BE2C (cell line): ENCODE measurements around the gene NREP.

Source experiments
- DNase-seq: peaks from one replicate; pipeline ENCODE4 v3.0.0-alpha.2; 2020
- H3K27me3 ChIP-seq: fragments of 250-450 bp; sonication (Bioruptor Pico); 2 replicates; pipeline ENCODE4 v1.5.1; 2020; ENCODE audit warnings: mild to moderate bottlenecking
- H3K36me3 ChIP-seq: fragments of 250-450 bp; sonication (Bioruptor Pico); 2 replicates; pipeline ENCODE4 v1.5.1; 2020; ENCODE audit warnings: mild to moderate bottlenecking
- H3K4me1 ChIP-seq: fragments of 250-450 bp; sonication (Bioruptor Pico); 2 replicates; pipeline ENCODE4 v1.5.1; 2020
- H3K4me3 ChIP-seq: 2 replicates; pipeline ENCODE4 v1.5.1; 2011; ENCODE audit warnings: low read depth, low read length
- H3K9me3 ChIP-seq: fragments of 250-450 bp; sonication (Bioruptor Pico); 2 replicates; pipeline ENCODE4 v1.5.1; 2020
- CTCF ChIP-seq: IDR thresholded peaks from 2 replicates; pipeline ENCODE4 v1.5.1; 2012; ENCODE audit warnings: mild to moderate bottlenecking, low read depth, low read length

The NREP gene

DNA sequence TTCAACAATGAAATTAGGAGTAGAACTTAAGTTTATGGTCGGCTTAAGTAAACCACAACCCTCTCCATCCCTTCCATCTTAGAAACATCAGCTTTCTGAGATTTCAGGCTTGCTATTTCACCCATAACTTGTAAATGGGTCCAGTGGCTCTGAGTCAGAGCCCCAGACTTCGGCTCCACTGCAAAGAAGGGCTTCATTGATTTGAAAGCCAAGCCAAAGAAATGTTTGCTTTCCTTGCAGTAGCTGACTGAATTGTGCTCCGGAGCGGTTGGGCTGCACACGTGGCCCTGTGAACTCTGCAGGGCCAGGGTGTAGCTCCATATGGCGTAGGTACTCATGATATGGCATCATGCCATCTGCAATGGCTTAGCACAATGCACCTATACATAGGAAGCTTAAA lies 57.0 kb downstream of the NREP start:
- no peak for TF ChIP-seq CTCF
- Histone ChIP-seq H3K27me3 (no peaks in the 10 kb centered on the region), H3K4me3 (no peak overlapping the region), H3K4me1 (no peaks in the 10 kb centered on the region), H3K36me3 (no peaks in the 10 kb centered on the region), H3K9me3 (no peaks in the 10 kb centered on the region)
- no peak for DNase-seq

DNA sequence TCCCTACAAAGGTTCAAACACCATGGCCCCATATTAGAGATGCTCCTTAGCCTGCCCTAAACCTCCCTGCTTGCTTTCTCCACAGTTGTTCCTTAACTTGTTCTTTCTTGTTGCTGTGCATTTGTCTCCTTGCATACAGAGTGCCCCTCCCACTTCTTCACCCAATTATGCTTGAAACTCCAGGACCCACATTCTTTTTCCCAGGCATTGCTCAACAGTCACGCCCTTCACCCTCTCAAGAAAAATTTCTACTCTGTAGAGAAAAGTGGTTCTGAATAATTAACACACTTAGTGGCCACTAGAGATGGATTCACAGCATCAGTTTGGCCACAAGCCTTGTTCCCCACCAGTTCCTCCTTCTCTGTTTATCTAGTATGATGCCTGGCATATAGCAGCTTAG lies 57.7 kb downstream of the NREP start:
- Histone ChIP-seq H3K27me3 (no peaks in the 10 kb centered on the region), H3K9me3 (no peaks in the 10 kb centered on the region), H3K36me3 (no peaks in the 10 kb centered on the region), H3K4me1 (peaks cover 5% of the 10 kb centered on the region), H3K4me3 (no peak overlapping the region)
- TF ChIP-seq CTCF: no peak
- no peak for DNase-seq

GRCh38 chr5:111697881-111698757 lies 58.9 kb downstream of the NREP start:
- H3K27me3 ChIP-seq: no peaks in the 10 kb centered on the region
- peak; percentile 40 for DNase-seq
- H3K4me3 ChIP-seq: no peak overlapping the region
- peak; percentile 67 for TF ChIP-seq CTCF
- H3K4me1 ChIP-seq: peaks cover 8% of the 10 kb centered on the region
- H3K36me3 ChIP-seq: no peaks in the 10 kb centered on the region
- H3K9me3 ChIP-seq: no peaks in the 10 kb centered on the region

DNA sequence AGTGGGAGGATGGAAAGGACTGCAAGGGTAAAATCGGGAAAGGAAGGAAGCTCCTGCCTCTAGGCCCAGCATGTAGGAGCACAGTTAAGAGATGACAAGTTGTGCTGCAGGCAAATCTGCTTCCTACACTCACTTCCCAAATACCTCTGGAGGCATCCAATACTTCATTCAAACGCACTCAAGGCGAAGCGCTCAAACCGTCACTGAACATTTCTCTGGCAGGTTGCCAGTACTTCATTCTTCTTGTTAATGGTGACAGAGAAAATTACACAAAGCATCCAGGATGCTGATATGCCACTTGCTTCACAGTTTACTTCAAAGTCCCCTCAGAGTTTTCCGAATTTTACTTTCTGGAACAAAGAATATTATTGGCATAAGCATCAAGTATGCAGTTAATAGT lies 59.8 kb downstream of the NREP start:
- H3K36me3 ChIP-seq: no peaks in the 10 kb centered on the region
- no peak for TF ChIP-seq CTCF
- no peaks in the 10 kb centered on the region for H3K9me3 ChIP-seq
- no peak for DNase-seq
- no peaks in the 10 kb centered on the region for H3K27me3 ChIP-seq
- no peak overlapping the region for H3K4me3 ChIP-seq
- H3K4me1 ChIP-seq: peaks cover 8% of the 10 kb centered on the region

- DNase-seq: no peak
- no peak for TF ChIP-seq CTCF
- Histone ChIP-seq H3K9me3 (no peaks in the 10 kb centered on the region), H3K27me3 (no peaks in the 10 kb centered on the region), H3K4me1 (peaks cover 8% of the 10 kb centered on the region), H3K4me3 (no peak overlapping the region), H3K36me3 (no peaks in the 10 kb centered on the region)
Measured at GRCh38 chr5:111695991-111696390, 61.0 kb downstream of the NREP start.

DNA sequence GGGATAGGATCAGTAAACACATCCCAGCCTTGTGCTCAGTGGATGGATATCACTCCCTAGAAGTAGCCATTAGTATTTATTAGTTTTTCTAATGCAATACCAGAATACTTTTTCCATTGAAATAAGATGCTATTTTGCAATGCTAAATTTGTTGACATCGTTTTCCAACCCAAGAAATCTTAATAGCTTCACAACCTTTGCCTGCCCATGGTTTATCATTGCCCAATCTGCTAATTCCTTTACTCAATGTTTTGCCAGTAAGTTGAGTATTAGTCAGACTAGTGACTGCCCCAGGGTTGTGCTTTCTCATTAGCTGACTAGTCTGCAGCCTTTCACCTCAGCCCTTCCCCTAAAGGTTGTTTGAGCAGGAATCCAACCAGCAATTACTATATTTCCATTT lies 62.9 kb downstream of the NREP start:
- no peaks in the 10 kb centered on the region for H3K27me3 ChIP-seq
- no peaks in the 10 kb centered on the region for H3K36me3 ChIP-seq
- H3K9me3 ChIP-seq: no peaks in the 10 kb centered on the region
- DNase-seq: no peak
- peaks cover 8% of the 10 kb centered on the region for H3K4me1 ChIP-seq
- no peak overlapping the region for H3K4me3 ChIP-seq
- no peak for TF ChIP-seq CTCF
